ENCODE measurements around the gene DGLUCY. TPM values are rescaled to one million over a fixed set of nuclear protein-coding genes. Genes with fewer than 3 reads are reported as not detected.
"Not testable (repeated sequence)": the region's sequence is repeated elsewhere in the genome, so short reads cannot be mapped to it uniquely, and the experiment has no call there.

DGLUCY gene
- total RNA-seq, 1 donor from 2014 or later: 53.8 TPM

DNA sequence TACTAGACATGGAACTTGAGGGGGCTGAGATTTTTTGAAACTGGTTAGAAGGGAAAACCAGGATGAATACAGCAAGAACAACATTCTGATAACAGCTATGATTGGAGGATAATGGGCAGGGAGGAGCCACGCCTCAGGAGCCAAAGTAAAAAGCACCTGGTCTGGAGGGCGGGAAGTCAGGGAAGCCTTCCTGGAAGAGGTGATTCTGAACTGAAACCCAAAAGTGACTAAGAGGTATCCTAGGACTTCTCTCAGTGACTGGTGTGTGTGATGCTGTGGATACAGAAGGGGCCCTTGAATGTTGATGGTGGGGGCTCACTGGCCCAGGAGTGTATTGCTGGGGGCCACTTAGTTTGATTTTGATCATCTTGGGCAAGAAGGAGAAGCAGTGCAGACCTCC is 149.5 kb downstream of the DGLUCY start:
- no peak for DNase-seq (ENCODE audit: low spot score)
- intact Hi-C loops (cut with DNase I): no loop called here
- no peak for ATAC-seq

DNA sequence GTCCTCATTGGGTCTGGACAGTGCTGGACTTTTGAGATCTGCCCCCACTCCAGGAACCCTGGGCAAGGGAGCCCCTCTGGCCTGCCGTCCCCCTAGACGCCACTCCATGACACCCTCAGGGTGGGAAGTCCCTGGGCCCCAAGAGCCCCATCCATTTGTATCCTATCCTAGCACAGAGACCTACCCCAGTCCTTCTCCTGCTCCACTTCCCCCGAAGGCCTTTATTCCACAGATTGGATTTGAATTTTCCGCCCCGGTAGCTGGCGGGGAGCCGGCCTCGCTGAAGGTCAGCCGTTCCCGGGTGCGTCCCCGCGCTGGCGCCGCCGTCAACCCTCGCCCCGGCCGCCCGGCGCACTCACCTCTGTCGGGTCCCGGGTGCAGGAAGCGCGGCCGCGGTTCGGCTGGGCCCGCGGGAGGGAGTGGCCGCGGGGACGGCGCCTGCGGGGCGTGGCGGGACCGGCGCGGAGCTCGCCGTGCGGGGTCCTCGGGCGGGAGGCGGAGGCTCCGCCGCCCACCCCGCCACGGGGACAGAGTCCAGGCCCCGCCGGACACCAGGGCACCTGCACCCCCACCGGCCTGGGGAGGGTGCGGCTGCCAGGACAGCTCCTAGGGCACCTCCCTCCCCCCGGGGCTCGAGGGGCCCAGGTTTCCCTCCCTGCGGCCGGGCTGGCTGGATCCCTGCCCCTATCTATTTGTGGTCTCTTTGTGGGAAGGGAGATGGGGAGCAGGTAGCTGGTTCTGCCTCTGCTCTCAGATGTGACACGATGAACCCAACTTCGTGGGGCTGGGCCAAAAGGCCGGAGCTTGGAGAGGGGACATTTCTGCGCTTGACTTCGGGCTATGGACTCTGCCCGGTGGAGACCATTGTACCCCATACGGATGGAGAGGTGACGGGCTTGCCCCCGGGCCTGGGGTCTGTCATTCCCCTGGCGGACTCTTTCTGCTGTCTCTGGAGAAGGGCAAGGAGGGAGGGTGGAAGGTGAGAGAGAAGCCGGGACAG is 150.6 kb downstream of the DGLUCY start:
- DNase-seq (ENCODE audit: low spot score) (no peak), ATAC-seq (no peak)

DNA sequence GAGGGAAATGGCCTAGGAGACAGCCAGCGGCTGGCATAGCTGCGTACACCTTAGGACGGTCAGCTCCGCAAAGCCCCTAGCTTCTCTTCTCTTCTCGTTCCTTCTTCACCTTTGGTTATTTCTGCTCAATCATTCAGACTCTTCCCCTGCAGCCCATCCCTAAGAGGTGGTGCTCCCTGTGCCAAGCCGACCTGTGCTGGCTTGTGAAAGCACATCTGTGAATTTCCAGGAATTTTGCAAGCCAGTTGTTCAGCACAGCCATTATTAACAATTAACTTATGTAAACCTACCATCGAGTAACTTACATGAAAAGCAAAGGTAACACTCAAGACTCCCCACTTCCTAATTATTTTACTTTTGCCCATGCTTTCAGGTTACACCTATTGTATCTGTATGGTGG is 151.5 kb downstream of the DGLUCY start:
- ATAC-seq (no peak), DNase-seq (ENCODE audit: low spot score) (no peak)
- intact Hi-C loops (cut with DNase I): no loop called here

More for the DNA sequence above, 150.6 kb downstream of the DGLUCY start:
- intact Hi-C loops (cut with DNase I): no loop called here

DNA sequence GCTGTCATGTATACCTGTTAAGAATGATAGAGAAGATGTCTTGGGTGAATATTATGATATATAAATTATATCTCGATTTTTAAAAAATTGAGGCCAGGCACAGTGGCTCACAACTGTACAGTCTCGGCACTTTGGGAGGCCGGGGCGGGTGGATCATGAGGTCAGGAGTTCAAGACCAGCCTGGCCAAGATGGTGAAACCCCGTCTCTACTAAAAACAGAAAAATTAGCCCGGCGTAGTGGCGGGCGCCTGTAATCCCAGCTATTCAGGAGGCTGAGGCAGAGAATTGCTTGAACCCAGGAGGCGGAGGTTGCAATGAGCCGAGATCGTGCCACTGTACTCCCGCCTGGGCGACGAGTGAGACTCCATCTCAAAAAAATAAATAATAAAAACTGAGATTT is 152.4 kb downstream of the DGLUCY start:
- intact Hi-C loops (cut with DNase I); DNase-seq (ENCODE audit: low spot score); ATAC-seq: not testable (repeated sequence)

DNA sequence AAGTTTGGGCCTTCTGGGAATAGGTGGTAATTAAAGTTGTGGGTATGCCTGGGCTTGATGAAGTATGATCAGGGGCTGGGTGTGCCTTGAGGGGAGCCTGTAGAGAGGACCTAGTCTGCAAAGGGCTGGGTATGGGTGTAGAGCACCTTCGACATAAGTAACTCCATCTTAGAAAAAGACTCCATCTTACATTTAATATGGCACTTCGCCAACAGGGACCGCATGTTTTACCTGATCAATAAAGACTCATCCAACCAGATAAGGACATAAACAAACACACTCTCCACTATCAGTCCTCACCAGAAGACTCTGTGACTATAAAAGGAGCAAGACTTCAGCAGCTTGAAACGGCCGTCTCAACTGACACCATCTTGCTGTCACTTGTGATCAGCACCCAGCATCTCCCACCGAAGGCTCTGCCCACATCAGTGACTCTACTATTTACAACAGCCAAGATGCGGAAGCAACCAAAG is 154.1 kb downstream of the DGLUCY start:
- DNase-seq (ENCODE audit: low spot score): no peak
- ATAC-seq: no peak
- intact Hi-C loops (cut with DNase I): no loop called here

DNA sequence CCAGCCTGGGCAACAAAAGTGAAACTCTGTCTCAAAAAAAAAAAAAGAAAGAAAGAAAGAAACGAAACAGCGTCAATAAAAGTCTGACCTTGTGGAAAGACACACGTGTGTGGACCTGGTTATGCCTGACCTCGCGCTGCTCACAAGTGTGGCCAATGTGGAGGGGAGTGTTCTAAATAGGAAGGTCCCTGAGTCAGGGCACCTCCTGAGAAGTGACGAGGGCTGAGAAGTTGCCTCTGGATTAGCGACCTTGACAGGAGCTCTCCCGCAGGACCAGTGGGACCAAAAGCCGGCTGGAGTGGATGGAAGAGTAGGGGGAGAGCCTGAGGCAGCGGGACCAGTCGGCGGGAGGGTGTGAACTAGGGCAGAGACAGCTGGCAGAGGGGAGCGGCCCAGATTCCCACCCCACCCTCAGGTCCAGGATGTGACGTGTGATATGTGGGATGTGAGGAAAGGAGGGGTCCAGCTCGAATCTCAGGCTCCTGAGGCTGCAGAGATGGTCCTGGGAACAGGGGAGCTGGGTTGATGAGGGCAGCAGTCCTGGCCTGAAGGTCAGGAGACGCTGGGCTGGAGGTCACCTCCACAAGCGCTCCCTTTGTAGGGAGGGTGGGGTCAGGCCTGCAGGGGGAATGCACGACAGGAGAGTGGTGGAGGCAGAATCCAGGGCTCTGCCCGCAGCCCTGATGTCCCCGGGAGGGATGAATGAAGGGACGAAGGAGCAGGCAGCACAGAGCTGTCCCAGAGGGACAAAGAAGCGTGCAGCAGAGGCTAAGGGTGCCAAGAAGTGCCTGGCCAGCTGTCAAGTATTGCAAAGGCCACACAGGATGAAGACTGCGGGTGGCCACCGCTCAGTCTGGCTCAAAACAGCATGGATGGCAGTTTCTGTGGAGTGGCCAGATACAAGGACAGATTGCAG is 155.5 kb downstream of the DGLUCY start:
- ATAC-seq (peak; percentile 50), DNase-seq (ENCODE audit: low spot score) (no peak)

DNA sequence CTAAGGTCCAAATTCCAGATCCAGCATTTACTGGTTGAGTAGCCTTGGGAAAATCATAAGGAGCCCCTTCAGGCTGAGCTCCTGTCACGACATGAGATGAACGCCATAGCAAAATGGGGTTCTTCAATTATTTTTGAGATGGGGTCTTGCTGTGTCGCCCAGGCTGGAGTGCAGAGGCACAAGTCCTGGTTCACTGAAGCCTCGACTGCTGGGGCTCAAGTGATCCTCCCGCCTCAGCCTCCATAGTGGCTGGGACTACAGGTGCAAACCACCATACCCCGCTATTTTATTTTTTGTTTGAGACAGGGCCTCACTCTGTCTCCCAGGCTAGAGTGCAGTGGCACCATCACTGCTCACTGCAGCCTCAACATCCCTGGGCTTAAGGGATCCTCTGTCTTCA is 156.3 kb downstream of the DGLUCY start:
- intact Hi-C loops (cut with DNase I): no loop called here
- ATAC-seq: no peak
- DNase-seq (ENCODE audit: low spot score): no peak

More for the DNA sequence above, 155.5 kb downstream of the DGLUCY start:
- intact Hi-C loops (cut with DNase I): no loop called here

DNA sequence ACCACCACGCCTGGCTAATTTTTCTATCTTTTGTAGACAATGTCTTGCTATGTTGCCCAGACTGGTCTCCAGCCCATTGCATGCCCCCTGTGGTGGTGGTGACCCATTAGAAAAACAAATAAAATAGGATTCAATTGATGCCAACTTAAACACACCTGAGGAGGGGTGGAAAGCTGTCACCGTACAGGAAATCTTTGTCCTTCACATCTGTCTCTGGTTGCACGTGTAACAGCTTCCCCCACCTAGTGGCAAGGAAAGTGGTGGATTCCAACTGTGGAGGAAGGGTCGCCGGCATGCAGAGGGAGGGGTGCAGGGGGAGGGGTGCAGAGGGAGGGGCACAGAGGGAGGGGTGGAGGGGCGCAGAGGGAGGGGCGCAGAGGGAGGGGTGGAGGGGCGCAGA is 156.7 kb downstream of the DGLUCY start:
- DNase-seq (ENCODE audit: low spot score) (no peak), ATAC-seq (no peak)
- intact Hi-C loops (cut with DNase I): no loop called here

DNA sequence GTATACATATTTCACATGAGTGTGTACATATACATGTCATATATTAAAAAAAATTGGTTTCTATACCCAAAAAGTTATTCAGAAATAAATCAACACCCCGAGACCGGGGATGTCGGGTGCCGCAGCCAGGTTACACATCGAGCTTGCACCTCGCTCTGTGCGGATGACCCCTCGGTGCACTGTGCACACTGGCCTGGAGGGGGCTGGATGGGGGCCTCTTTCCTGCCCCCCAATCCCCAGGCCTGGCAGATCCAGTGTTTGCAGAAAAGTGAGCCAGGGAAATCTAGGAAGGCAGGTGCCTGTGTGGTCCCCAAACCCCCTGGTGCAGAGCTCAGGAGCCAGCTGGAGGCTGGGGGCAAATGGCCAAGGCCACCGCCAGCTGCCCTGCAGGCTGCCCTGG is 157.8 kb downstream of the DGLUCY start:
- ATAC-seq: no peak
- intact Hi-C loops (cut with DNase I): no loop called here
- no peak for DNase-seq (ENCODE audit: low spot score)

DNA sequence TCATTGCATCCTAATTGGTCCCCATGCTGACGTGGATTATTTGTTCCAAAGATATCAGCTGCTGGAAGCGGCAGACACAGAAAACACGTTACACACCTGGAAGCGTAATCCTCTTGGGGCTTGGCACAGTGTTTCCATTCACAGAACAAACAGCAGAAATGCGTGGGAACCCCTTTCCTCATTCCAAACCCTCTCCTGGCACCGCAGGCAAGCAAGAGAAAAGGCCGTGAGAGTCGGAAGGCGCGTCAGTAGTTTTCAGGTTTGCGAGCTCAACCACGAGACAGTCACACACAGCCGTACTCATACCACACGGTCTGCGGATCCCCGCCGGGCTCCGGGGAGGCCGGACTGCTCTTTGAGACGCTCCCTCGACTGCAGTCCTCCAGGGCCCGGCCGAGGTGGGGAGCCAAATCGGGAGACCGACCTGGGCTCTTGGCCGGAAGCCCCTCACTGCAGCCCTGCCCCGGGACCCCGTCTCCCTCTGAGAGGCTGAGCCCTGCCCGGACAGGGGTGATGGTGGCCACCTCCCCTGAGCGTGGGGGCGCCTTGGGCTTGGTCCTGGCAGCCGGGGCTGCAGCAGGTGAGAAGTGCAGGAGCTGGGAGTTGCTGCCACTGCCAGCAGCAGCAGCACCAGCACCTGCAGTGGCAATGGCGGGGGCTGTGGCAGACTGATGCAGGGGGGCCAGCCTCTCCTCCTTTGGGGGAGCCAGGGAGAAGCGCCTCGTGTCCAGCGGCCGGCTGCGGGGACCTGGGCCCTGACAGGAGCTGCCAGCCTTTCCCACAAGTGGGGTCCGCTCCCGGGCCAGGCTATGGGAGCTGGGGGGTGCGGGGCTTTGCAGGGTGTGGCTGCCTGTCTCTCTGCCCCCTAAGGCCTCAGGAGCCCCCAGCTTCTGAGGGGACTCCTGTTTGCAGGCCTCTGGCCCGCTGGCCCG is 158.7 kb downstream of the DGLUCY start:
- intact Hi-C loops (cut with DNase I): no loop called here
- DNase-seq (ENCODE audit: low spot score): no peak
- no peak for ATAC-seq

DNA sequence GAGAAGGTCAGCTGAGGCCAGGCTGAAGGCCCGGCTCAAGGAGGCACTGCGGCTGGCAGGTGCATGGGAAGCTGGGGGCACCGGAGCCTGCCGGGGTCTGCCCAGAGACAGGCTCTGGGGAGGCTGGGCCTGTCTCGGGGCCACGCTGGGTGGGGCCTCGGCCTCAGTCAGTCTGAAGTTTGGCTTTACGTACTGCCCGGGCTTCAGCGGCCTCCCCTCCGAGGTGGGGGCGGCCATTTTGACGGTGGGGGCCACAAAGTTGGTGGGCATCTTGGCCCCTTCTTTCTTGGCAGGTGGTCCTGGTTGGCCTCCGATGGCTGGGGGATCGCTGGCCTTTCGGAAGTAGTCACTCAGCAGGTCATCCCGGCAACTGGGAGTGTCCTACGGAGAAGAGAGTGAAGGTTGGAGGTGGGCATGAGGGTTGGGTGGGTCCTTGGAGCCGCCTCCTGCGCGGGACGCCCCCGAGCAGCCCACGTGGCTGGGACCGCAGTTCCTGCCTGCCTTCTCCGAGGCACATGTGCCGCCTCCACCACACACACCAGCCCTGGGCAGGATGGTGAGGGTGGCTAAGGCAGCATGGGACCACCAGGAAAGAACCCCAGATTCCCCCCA is 159.5 kb downstream of the DGLUCY start:
- DNase-seq (ENCODE audit: low spot score) (no peak), ATAC-seq (no peak)
- intact Hi-C loops (cut with DNase I): no loop called here

DNA sequence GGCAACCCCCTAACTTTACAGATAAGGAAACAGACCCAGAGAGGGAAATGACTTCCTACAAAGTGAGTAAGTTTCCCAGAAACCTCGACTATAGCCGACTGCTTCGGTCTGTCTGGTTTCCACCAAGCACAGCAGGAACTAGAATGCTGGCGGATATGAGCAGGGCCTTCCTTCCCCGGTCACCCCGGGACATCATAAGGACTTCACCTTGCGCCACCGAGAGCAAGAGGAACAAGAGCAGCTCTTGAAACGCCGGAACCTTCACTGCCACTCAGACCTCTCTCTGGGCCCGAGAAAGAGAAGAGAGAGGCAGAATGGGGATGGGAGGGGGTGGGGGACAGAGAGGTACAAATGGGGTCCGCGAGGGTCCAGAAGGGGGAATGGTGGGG is 160.0 kb downstream of the DGLUCY start:
- DNase-seq (ENCODE audit: low spot score): no peak
- intact Hi-C loops (cut with DNase I): no loop called here
- no peak for ATAC-seq

DNA sequence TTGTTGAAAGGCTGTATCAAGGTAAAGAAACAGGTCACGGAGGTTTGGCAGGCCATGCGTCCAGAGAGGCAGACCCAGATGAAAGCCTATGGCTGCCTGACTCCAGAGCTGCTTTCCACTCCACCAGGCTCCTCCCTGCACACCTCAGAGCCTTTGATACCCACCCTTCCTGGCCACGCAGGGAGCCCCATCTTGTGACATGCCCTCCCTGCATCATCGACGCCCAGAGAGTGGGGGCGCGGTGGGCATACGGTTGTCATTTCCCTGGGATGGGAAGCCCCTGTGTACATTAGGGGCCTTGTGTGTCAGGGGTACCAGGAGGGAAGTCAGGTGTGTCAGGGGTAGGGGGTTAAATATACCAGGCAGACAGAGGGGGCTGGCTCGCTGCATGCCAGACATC is 160.9 kb downstream of the DGLUCY start:
- no peak for ATAC-seq
- intact Hi-C loops (cut with DNase I): no loop called here
- no peak for DNase-seq (ENCODE audit: low spot score)

Other genes starting within 250 kb of the DGLUCY start
- 30.4 TPM for gene RPS6KA5, start 53.4 kb upstream of the DGLUCY start, total RNA-seq
- 1.6 TPM for gene GPR68, start 130.6 kb downstream of the DGLUCY start, total RNA-seq

Measured in sciatic nerve (tissue), 2 donors.